GM21825 (cell line): ENCODE measurements around the gene CD4.

Source experiments
- ATAC-seq: cut with Tn5 transposase; IDR thresholded peaks from one replicate; pipeline ENCODE4 v1.9.1; 2021; ENCODE audit warnings: mild to moderate bottlenecking, moderate library complexity; ENCODE audit not compliant: unreplicated experiment

CD4 gene

DNA sequence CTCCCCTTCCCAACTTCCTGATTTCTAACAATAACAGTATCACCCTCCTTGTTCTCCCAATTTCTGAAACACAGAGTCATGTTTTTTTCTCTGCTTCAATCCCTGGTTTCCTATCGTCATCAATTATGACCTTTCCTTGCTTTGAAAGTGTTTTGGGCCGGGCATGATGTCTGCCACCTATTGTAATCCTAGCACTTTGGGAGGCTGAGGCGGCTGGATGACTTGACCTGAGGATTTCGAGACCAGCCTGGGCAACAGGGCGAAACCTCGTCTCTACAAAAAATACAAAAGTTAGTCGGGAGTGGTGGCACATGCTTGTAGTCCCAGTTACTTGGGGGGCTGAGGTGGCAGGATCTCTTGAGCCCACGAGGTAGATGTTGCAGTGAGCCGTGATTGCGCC is 19.7 kb downstream of the CD4 start:
- ATAC-seq: no peak

DNA sequence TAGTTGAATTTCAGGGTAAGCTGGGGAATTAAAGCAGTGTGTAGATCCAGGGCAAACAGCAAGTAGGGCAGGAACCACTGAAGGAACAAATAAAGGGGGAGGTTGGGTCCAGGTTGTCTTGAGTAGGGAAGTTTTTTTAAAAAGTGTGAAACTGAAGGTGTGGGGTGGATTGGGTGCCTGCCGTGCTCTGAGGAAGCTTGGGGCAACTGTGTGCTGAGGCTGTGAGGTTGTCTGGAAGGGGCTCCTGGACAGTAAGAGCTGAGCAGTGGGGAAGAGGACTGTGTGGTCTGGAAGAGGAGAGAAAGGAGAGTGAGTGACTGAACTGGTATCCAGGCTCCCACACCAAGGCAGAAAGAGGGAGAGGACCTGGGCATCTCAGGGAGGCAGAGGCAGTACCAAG is 21.4 kb downstream of the CD4 start:
- ATAC-seq: no peak

DNA sequence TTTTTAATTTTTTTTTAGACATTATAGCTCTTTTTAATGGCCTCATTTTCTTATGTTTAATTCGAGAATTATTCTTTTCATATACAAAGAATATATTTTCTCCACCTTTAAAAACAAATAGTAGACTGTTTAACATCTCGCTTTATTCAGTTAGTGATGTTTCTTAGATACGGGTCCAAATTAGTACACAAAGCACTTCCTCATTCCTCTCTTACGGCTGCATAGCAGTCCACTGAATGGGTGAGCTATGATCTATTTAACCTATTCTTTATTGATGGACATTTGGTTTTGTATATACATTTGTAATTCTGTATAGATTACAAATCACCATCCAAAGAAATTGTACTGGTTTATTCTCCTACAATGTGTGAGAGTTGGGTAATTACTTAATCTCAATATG is 24.0 kb downstream of the CD4 start:
- ATAC-seq: no peak

DNA sequence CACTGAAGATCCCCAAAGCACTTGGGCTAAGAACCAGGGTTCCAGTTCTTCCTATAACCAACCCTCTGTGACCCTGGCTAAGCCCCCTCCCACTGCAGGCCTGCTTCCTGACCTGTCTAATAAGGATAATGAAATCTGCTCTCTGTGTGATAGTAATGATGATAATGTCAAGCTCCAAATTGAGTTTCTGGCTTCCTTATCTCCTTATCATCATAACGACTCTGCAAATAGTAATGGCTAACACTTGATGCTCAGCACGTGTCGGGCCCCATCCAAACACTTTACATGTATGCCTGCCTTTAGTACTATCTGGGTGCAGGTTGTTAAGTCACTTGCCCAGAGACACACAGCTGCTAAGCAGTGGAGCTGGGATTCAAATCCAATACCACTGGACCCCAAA is 27.3 kb downstream of the CD4 start:
- no peak for ATAC-seq

DNA sequence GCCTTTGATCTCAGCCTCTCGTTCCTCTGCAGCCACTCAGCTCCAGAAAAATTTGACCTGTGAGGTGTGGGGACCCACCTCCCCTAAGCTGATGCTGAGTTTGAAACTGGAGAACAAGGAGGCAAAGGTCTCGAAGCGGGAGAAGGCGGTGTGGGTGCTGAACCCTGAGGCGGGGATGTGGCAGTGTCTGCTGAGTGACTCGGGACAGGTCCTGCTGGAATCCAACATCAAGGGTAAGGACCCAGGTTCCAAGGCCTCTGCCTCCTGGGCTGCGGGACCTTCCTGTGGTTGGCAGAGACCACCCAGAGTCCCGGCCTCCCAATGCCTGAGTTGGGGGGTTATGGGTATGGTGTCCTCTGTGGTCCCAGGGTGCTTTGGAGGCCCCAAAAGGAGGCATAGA is 27.8 kb downstream of the CD4 start:
- no peak for ATAC-seq

DNA sequence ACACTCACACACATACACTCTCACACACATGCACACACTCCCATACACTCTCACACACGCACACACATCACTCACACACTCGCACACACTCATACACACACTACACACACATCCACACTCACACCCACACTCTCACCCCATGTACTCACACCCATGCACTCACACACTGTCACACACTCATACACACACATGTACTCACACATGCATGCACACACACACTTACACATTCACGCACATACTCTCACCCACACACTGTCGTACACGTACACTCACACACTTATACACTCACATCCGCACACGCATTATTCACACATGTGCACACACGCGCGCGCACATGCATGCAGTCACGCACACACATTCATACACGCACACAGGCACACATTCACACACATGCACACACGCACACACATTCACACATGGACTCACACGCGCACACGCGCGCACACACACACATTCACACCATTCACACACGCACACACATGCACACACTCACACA is 28.4 kb downstream of the CD4 start:
- no peak for ATAC-seq

DNA sequence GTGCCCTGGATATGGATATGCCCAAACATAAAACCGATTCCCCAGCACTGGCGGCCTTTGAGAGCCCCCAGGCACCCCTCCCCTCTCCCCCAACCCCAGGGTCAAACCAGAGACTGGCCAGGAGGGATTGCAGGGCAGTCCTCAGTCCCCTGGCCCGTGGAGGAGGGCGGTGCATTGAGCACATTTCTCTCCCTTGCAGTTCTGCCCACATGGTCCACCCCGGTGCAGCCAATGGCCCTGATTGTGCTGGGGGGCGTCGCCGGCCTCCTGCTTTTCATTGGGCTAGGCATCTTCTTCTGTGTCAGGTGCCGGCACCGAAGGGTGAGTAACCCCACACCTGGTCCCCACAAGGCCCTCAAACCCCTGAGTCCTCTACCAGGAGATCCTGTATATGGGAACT is 28.9 kb downstream of the CD4 start:
- ATAC-seq: no peak

DNA sequence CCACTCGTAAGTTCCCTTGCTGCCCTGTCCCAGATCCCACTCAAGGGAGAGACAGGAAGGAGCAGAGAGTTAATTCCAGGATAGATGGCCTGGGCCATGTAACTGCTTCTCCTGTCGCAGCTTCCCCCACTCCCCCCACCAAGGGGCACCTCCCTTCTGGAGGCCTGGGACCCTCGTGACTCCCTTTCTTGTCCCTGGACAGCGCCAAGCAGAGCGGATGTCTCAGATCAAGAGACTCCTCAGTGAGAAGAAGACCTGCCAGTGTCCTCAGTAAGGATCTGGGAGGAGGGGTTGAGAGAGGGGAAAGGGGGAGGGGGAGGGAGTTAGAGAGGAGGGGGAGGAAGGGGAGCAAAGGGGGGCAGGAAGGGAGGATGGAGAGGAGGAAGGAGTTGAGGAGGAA is 29.3 kb downstream of the CD4 start:
- ATAC-seq: no peak

DNA sequence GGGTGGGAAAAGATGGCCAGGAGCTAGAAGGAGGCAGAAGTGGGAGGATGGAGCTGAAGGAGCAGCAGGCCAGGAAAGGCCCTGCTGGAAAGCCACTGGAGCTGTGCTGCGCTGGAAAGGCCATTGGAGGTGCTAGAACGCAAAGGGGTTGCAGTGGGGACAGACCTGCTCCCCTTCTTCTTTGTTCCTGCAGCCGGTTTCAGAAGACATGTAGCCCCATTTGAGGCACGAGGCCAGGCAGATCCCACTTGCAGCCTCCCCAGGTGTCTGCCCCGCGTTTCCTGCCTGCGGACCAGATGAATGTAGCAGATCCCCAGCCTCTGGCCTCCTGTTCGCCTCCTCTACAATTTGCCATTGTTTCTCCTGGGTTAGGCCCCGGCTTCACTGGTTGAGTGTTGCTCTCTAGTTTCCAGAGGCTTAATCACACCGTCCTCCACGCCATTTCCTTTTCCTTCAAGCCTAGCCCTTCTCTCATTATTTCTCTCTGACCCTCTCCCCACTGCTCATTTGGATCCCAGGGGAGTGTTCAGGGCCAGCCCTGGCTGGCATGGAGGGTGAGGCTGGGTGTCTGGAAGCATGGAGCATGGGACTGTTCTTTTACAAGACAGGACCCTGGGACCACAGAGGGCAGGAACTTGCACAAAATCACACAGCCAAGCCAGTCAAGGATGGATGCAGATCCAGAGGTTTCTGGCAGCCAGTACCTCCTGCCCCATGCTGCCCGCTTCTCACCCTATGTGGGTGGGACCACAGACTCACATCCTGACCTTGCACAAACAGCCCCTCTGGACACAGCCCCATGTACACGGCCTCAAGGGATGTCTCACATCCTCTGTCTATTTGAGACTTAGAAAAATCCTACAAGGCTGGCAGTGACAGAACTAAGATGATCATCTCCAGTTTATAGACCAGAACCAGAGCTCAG is 30.0 kb downstream of the CD4 start:
- ATAC-seq: no peak

DNA sequence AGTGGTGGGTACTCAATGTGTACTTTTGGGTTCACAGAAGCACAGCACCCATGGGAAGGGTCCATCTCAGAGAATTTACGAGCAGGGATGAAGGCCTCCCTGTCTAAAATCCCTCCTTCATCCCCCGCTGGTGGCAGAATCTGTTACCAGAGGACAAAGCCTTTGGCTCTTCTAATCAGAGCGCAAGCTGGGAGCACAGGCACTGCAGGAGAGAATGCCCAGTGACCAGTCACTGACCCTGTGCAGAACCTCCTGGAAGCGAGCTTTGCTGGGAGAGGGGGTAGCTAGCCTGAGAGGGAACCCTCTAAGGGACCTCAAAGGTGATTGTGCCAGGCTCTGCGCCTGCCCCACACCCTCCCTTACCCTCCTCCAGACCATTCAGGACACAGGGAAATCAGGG is 30.8 kb downstream of the CD4 start:
- ATAC-seq: no peak

DNA sequence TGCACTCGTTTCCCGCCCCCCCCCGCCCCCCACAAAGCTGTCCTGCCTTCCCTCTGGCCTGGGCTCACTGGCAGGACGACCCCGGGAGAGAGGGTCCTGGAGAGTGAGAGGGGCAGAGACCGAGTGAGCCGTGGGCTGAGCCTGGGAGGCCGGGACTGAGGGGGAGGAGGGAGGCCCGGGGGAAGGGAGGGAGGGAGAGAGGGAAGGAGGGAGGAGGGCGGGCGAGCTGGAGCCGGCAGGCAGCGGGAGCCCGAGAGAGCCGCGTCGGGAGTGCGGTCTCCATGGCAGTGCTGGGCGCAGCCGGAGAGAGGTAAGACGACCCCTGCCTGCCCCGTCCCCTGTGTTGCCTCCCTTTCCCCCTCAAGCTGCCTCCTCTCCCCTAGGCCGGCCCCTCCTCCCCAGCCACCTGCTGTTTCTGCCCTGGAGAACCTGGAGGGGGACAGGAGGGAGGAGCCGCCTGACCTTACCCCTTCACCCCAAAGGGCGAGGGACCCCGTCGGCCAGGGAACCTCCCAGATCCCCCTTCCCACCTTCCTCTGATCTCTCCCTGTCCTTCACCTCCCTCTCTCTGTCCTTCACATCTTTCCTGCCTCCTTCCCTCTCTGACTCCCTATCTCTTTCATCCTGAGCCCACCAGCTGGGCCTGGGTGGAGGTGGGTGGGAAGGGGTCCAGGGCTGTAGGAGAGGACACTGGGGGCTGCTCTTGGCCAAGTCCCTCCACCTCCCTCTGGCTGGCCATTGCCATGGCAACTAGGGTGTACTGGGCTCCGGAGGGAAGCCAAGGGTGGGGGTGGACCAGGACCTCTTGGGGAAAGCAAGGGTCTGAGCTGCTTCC is 32.5 kb downstream of the CD4 start, which contains the start of gene GPR162:
Gene GPR162 (plus strand): TSS at position 231 of the 835 bp plus-strand sequence. CDS start 2,078 bp downstream, outside the sequence.
- ATAC-seq: no peak

DNA sequence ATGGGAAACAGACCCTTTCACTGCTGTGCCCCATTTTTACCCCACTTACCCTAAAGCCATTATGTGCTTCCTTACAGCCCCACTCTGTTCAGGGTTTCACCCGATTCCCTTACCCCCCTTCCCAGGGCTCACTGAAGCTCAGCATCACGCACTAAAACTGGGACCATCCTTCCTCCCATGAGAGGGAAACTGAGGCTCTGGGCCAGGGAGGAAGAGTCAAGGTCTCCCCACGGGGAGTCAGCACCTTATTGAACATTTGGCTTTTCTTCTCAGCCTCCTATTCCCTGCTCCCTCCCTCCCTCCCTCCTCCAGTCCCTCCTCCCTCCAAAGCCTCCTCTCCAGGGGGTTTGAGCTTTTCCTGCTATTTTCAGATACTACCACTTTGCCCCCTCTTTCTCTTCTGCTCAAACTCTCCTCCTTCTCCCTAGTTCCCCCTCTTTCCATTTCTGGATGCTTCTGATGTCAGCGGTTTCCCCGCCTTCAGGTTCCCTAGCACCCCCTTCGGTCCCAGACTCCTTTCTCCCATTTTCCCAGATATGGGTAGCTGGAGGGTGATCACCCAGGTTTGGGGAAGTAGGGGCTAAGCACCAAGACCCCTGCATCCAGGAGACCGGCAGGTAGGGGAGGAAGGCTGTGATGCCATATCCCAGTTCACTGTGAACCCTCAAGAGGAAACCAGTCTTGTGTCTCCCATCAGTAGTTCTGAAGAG is 33.3 kb downstream of the CD4 start:
- no peak for ATAC-seq

DNA sequence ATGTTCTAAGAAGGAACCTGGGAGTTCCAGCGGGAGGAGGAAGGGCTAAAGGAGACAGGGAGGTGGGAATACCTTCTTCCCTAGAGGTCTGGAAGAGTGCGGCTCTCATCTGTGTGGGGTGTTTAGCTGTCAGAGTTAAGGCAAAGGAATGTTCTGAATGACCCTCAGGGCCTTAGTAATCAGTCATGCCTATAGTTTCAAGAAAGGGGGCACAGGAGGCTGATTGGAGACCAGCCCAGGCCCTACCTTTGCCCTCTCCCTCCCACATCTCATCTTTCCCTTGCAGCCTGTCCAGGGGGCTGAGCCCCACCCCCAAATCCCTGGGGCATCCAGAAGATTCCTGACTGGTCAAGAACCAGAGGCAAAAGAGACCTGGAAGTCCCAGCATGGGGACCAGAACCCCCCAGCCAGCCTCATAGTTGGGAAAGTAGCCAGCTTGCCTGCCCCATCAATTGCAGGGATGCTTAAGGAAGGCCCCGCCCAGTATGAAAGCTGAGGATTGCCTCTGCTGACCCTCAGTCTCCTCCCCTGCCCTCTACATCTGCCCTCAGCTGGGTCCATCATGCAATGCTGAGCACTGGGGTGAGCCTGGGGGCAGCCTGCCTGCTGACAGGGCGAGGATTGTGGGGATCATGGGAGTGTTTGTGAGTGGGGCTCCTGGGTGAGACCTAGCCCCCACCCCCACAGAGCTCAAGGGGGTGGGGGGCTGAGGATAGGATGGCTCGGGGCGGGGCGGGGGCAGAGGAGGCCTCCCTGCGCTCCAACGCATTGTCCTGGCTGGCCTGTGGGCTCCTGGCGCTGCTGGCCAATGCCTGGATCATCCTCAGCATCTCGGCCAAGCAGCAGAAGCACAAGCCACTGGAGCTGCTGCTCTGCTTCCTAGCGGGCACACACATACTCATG is 34.1 kb downstream of the CD4 start:
- ATAC-seq: no peak

DNA sequence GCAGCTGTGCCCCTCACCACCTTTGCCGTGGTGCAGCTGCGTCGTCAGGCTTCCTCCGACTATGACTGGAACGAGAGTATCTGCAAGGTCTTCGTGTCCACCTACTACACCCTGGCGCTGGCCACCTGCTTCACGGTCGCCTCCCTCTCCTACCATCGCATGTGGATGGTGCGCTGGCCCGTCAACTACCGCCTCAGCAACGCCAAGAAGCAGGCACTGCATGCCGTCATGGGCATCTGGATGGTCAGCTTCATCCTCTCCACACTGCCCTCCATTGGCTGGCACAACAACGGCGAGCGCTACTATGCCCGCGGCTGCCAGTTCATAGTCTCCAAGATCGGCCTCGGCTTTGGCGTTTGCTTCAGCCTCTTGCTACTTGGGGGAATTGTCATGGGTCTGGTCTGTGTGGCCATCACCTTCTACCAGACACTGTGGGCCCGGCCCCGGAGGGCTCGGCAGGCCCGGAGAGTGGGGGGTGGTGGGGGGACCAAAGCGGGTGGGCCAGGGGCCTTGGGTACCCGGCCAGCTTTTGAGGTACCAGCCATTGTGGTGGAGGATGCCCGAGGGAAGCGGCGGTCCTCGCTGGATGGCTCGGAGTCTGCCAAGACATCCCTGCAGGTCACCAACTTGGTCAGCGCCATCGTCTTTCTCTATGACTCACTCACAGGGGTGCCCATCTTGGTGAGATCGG is 34.9 kb downstream of the CD4 start:
- ATAC-seq: no peak

DNA sequence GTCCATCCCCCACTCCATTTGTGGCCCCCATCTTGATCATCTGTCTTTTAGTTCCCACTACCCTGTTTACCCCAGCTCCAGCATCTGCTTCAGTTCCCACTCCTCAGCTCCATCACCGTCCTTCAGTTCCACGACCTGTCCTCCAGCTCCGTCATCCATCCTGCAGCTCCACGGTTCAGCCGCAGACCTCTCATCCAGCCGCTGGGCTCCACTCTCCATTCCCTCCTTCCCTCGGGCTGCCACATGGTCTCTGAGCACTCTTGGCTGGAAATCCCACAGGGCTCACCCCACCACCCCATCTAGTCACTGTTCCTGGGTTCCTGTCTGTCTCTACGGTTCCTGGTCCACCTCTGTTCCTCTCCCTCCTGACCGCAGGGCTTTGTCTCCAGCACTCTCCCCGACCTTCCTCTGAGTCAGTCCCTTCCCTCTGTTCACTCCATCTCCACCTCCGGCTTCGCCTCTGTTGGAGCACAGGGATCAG is 35.6 kb downstream of the CD4 start:
- ATAC-seq: no peak

DNA sequence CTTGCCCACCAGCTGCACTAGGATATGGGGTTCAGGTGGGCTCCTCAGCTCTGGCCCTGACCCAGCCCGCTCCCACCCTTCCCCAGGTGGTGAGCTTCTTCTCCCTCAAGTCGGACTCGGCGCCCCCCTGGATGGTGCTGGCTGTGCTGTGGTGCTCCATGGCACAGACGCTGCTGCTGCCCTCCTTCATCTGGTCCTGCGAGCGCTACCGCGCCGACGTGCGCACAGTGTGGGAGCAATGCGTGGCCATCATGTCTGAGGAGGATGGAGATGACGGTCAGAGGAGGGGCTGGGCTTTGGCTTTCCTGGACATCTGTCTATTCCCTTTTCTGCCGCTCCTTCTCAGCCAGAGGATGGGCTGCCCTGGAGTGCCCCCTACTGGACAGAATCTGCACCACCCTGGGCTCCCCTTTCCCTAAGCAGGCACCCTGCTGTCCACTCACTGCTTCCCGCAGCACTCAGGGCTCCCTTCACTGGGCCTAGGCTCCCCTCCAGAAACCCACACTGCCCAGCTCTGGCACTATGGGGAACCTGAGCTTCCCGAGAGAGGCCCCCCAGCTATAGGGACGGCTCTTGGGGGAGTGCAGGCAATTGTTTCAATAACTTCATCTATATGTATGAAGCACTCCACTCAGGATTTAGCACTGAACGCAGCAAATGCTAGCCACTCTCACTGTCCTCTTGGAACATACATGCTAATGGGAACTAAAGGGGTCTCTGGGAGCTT is 36.2 kb downstream of the CD4 start:
- ATAC-seq: no peak

DNA sequence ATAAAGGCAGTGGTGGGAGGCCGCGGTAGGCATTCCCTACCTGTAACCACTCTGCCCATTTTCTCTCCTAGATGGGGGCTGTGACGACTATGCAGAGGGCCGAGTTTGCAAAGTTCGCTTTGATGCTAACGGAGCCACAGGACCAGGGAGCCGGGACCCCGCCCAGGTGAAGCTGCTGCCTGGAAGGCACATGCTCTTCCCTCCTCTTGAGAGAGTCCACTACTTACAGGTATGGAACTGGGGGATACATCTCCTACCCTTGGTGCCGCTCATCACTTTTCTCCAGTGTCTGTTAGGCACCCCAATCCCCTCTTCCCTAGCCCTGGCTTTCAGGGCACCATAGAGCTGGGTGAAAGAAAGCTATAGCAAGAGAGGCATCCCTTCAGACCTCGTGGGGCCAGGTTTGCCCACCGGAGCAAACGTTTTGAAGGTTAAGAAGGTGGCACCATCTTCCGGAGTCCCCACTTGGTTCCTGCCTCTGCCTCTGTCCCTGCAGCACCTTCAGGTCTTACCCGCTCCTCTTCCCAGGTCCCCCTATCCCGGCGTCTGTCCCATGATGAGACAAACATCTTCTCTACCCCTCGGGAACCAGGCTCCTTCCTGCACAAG is 36.9 kb downstream of the CD4 start:
- no peak for ATAC-seq

DNA sequence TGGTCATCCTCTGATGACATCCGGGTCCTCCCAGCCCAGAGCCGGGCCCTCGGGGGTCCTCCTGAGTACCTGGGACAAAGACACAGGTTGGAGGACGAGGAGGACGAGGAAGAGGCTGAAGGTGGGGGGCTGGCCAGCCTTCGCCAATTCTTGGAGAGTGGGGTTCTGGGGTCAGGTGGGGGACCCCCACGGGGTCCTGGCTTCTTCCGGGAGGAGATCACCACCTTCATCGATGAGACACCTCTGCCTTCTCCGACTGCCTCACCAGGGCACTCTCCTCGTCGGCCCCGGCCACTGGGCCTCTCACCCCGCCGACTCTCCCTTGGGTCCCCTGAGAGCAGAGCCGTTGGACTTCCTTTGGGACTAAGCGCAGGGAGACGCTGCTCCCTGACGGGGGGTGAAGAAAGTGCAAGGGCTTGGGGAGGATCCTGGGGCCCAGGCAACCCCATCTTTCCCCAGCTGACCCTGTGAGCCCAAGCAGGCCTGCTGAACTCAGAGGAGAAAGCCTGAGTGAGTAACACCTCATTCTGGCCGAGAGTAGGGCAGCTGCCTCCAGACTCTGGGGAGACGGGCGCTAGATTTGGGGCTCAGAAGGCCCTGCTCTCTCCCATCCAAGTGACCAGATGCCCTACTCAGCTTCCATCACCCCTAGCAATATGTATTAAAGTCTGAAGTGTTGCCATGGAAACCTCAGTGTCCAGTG is 37.6 kb downstream of the CD4 start:
- ATAC-seq: no peak
